HepG2 (cell line): ENCODE data around the gene GLYATL3. TPM values are rescaled to one million over a fixed set of nuclear protein-coding genes. Genes with fewer than 3 reads are reported as not detected.

ENCODE experiments used
- ATAC-seq: fragments of 200-7000 bp; cut with Tn5 transposase; 3 replicates; pipeline ENCODE4 v1.9.1; 2020; ENCODE audit warnings: mild to moderate bottlenecking, moderate library complexity
- BruUV-seq: library from RNA; stranded (reverse); fragments of 400-500 nt; replicated peaks from 2 replicates; lab custom pipeline; 2021; lab: Mats Ljungman, UMichigan
- CTCF ChIA-PET: fragments of 300-600 bp; formaldehyde crosslinking; extraction: SDS; loops from one replicate; lab custom pipeline; 2021; ENCODE audit warnings: low total read pairs, inconsistent platforms, low intra/inter-chr PET ratio; lab: Yijun Ruan, JAX
- POLR2A ChIA-PET: fragments of 350-600 bp; sonication (Branson Sonifier 250); formaldehyde crosslinking; loops from one replicate; lab custom pipeline; 2020; ENCODE audit warnings: antibody characterized with exemption, inconsistent platforms; lab: Yijun Ruan, JAX
- DNase-seq: peaks from one replicate; pipeline ENCODE4 v3.0.0-alpha.2; 2015; ENCODE audit warnings: low spot score
- FAIRE-seq: peaks from 3 replicates; lab custom pipeline; 2011; peaks lifted over from hg19 to GRCh38; lab: Jason Lieb, UNC
- H2AFZ ChIP-seq: one replicate; pipeline ENCODE4 v1.6.1; 2011; ENCODE audit warnings: low read length, inconsistent platforms
- H3K27ac ChIP-seq: fragments of 300-600 bp; 3 replicates; pipeline ENCODE4 v1.8.0; 2011; ENCODE audit warnings: mixed run types, mild to moderate bottlenecking, mixed read lengths, low read length, inconsistent platforms; ENCODE audit not compliant: insufficient read depth; ENCODE audit errors: extremely low read length
- H3K27me3 ChIP-seq, 2 experiments: fragments of 200-600 bp in 1 of 2; 2 replicates in 1 of 2; 3 replicates in 1 of 2; pipeline versions ENCODE4 v1.6.0 to v1.8.0; 2011; ENCODE audit warnings: low read length in 2 of 2, mild to moderate bottlenecking in 2 of 2, moderate library complexity in 2 of 2, inconsistent platforms in 1 of 2; ENCODE audit not compliant: insufficient read depth in 2 of 2, control insufficient read depth in 1 of 2
- H3K36me3 ChIP-seq, 2 experiments: fragments of 200-600 bp in 1 of 2; replicated peaks in 1 of 2; 2 replicates in 1 of 2; 3 replicates in 1 of 2; pipeline versions ENCODE4 v1.5.1 to v1.8.0; 2011; ENCODE audit warnings: low read length in 2 of 2, inconsistent platforms in 1 of 2; ENCODE audit not compliant: insufficient read depth in 2 of 2, control insufficient read depth in 1 of 2
- H3K4me1 ChIP-seq: 2 replicates; pipeline ENCODE4 v1.5.1; 2012; ENCODE audit warnings: low read length, inconsistent platforms; ENCODE audit not compliant: insufficient read depth
- H3K4me2 ChIP-seq: 2 replicates; pipeline ENCODE4 v1.6.0; 2011; ENCODE audit warnings: low read depth, low read length, inconsistent platforms
- H3K4me3 ChIP-seq, 3 experiments: fragments of 200-600 bp in 1 of 3; sonication (generic), shearing (Covaris generic) in 1 of 3; replicated peaks in 1 of 3; 2 replicates each; pipeline ENCODE4 v1.5.1; 2011 to 2016; ENCODE audit warnings: low read length in 3 of 3, inconsistent platforms in 2 of 3, low read depth in 2 of 3, mild to moderate bottlenecking in 2 of 3, control low read depth in 1 of 3, mixed read lengths in 1 of 3; ENCODE audit not compliant: insufficient read depth in 1 of 3
- H3K79me2 ChIP-seq: one replicate; pipeline ENCODE4 v1.6.1; 2011; ENCODE audit warnings: low read length, inconsistent platforms; ENCODE audit not compliant: insufficient read depth
- H3K9ac ChIP-seq: 2 replicates; pipeline ENCODE4 v1.6.0; 2011; ENCODE audit warnings: mild to moderate bottlenecking, low read depth, low read length, inconsistent platforms; ENCODE audit not compliant: insufficient read depth
- H3K9me3 ChIP-seq: 2 replicates; pipeline ENCODE4 v1.5.1; 2012; ENCODE audit warnings: mild to moderate bottlenecking, low read length
- H4K20me1 ChIP-seq: 2 replicates; pipeline ENCODE4 v1.6.0; 2011; ENCODE audit warnings: inconsistent platforms, mild to moderate bottlenecking, low read length, moderate library complexity; ENCODE audit not compliant: insufficient read depth
- FOSL1 ChIP-seq: sonication (generic); formaldehyde crosslinking; IDR thresholded peaks from 2 replicates; pipeline ENCODE4 v1.9.0; 2021; ENCODE audit warnings: missing genetic modification reagents, borderline replicate concordance
- MATR3 ChIP-seq: sonication (generic); formaldehyde crosslinking; IDR thresholded peaks from 2 replicates; pipeline ENCODE4 v1.4.0; 2020; ENCODE audit warnings: missing genetic modification reagents
- MYC ChIP-seq: sonication (generic); formaldehyde crosslinking; IDR thresholded peaks from 2 replicates; pipeline ENCODE4 v1.9.0; 2021; ENCODE audit warnings: missing genetic modification reagents, borderline replicate concordance
- NFKBIZ ChIP-seq: IDR thresholded peaks from 2 replicates; pipeline ENCODE4 v1.6.1; 2018; ENCODE audit warnings: missing genetic modification reagents, missing compliant biosample characterization
- RBM39 ChIP-seq: fragments of 200-400 bp; formaldehyde crosslinking; IDR thresholded peaks from one replicate; pipeline ENCODE4 v1.6.1; 2018; ENCODE audit warnings: antibody characterized with exemption, mild to moderate bottlenecking, low read depth, low read length; ENCODE audit not compliant: poor library complexity, severe bottlenecking
- SIX4 ChIP-seq: sonication (generic); formaldehyde crosslinking; IDR thresholded peaks from 2 replicates; pipeline ENCODE4 v1.4.0; 2020; ENCODE audit warnings: missing genetic modification reagents
- SMAD9 ChIP-seq: sonication (generic); formaldehyde crosslinking; IDR thresholded peaks from 2 replicates; pipeline ENCODE4 v1.5.1; 2020; ENCODE audit warnings: mild to moderate bottlenecking, missing genetic modification reagents
- SP1 ChIP-seq, 2 experiments: fragments of 450-650 bp in 1 of 2; sonication (generic) in 1 of 2; formaldehyde crosslinking in 1 of 2; IDR thresholded peaks; 2 replicates each; pipeline versions ENCODE4 v1.4.0 to v1.6.1; 2016 to 2020; ENCODE audit warnings: missing genetic modification reagents in 1 of 2
- ZC3H13 ChIP-seq: sonication (generic); formaldehyde crosslinking; IDR thresholded peaks from 2 replicates; pipeline ENCODE4 v1.8.1; 2023; ENCODE audit warnings: mild to moderate bottlenecking, missing genetic modification reagents, moderate library complexity
- ZMYM2 ChIP-seq: sonication (generic); formaldehyde crosslinking; IDR thresholded peaks from 2 replicates; pipeline ENCODE4 v1.8.0; 2022; ENCODE audit warnings: mild to moderate bottlenecking, missing genetic modification reagents
- ZNF367 ChIP-seq: sonication (generic); formaldehyde crosslinking; IDR thresholded peaks from 2 replicates; pipeline ENCODE4 v1.4.0; 2020; ENCODE audit warnings: missing genetic modification reagents, borderline replicate concordance
- ZNF672 ChIP-seq: sonication (generic); formaldehyde crosslinking; IDR thresholded peaks from 2 replicates; pipeline ENCODE4 v1.8.1; 2022; ENCODE audit warnings: missing genetic modification reagents
- ZNF773 ChIP-seq: sonication (generic); formaldehyde crosslinking; IDR thresholded peaks from 2 replicates; pipeline ENCODE4 v1.4.0; 2020; ENCODE audit warnings: missing genetic modification reagents, borderline replicate concordance
- WGBS: methylation state at CpG from one replicate; pipeline ENCODE4 v1.1.6; 2017; ENCODE audit warnings: low lambda C conversion rate; 5-methylcytosine and 5-hydroxymethylcytosine counted together
- in situ Hi-C: cut with HindIII; loops from 2 replicates; pipeline ENCODE4 v1.10.0; 2017; ENCODE audit warnings: low pct_unique_long_range_greater_than_20kb; ENCODE audit not compliant: extremely low pct_ligation_motif_present
- intact Hi-C: fragments of 100-400 bp; cut with micrococcal nuclease; formaldehyde crosslinking; loops from one replicate; pipeline ENCODE4 v1.10.0; 2022; ENCODE audit not compliant: unreplicated experiment
- polyA plus RNA-seq, 8 experiments: library from polyadenylated mRNA; depleted of rRNA in 3 of 8; stranded (reverse) in 7 of 8; unstranded in 1 of 8; fragments of >200 nt; fragmentation: Illumina TruSeq in 4 of 8; extraction: Trizol in 4 of 8; gene quantifications; 2 replicates each; pipeline versions ENCODE4 v1.2.1 to v1.2.3, GENCODE V29; 2011 to 2016; ENCODE audit warnings: low read depth in 4 of 8, missing spikeins in 1 of 8, mixed read lengths in 1 of 8; ENCODE audit not compliant: insufficient read depth in 1 of 8
- total RNA-seq, 5 experiments: library from RNA; depleted of rRNA; stranded (reverse); fragments of >200 nt; fragmentation: Illumina TruSeq; extraction: Trizol; gene quantifications; 2 replicates each; pipeline ENCODE4 v1.2.3, GENCODE V29; 2016; ENCODE audit warnings: low read depth in 1 of 5
- TF ChIP-seq, protein P1 (sequence below): IDR thresholded peaks from 2 replicates; pipeline ENCODE4 v1.6.1; 2016; ENCODE audit warnings: low read depth, control low read depth
- TF ChIP-seq, protein P2 (sequence below): sonication (generic); formaldehyde crosslinking; IDR thresholded peaks from 2 replicates; pipeline ENCODE4 v1.5.1; 2020; ENCODE audit warnings: missing genetic modification reagents, mild to moderate bottlenecking, borderline replicate concordance
- TF ChIP-seq, protein P3 (sequence below): sonication (generic); formaldehyde crosslinking; conservative IDR thresholded peaks from 2 replicates; pipeline ENCODE4 v1.8.0; 2022; ENCODE audit warnings: mild to moderate bottlenecking, moderate library complexity, missing genetic modification reagents

The GLYATL3 gene
- total and polyA plus RNA-seq, 2 of the 13 experiments (the other 11 are each of a cell fraction or from before 2014, with no cell fraction given) = 0.05 TPM; not detected in 1

DNA sequence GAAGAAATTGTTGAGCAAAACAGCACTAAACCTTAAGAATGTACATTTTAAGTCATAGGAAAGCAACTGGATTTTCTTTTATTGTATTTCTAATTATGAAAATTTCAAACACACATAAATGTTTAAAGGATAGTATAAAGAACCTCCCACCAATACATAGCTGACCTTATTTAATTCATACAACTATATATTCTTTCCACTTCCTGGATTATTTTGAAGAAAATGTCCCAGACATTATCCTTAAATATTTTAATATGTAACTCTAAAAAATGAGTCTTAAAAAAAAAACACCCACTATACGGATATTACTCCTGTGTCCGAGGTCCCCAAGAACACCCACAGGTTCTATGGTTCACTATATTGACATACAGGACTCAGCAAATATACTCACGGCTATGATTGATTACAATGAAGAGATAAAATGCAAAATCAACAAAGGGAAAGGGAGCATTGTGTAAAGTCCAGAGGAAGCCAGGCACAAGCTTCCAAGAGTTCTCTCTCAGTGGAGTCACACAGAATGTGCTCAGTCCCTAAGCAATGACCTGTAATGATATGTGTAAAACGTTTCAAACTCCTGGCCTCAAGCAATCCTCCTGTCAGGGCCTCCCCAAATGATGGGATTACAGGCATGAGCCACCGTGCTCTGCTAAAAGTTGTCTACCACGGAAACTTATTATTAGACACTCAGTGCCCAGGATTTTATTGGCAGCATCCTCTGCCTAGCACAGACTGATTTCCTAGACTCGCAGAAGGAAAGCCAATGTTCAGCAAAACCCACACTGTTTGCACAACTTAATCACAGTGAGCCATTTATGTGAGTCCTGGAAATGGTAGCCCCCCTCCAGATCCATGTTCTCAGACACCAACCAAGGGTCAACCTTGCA is 23.2 kb downstream of the GLYATL3 start:
- ChIA-PET CTCF (interaction anchor here (1.7 kb wide), 1 partner anchor 9 kb away, joined by 9 read pairs; no protein-coding TSS in a partner anchor), POLR2A (interaction anchor here (1.2 kb wide), 1 partner anchor 15 kb away, joined by 3 read pairs; no protein-coding TSS in a partner anchor)
- intact Hi-C loops = loop anchor here (1.0 to 5.0 kb wide), 4 partner anchors 16 to 239 kb away; partner anchors contain the start of genes CENPQ and MMUT
- WGBS = 1% methylated on average over 7 of the region's 7 CpGs
- H3K4me2 ChIP-seq = peak overlapping the region; percentile 69
- no peaks in the 10 kb centered on the region for H3K27me3 ChIP-seq
- H3K9ac ChIP-seq = peak overlapping the region; percentile 36
- H3K9me3 ChIP-seq = no peaks in the 10 kb centered on the region
- BruUV-seq = no TSS peak
- peak overlapping the region; percentile 84 for H3K27ac ChIP-seq
- H4K20me1 ChIP-seq = no peaks in the 10 kb centered on the region
- ATAC-seq (peak; percentile 97), DNase-seq (peak; percentile 99), FAIRE-seq (peak; percentile 99)
- peaks cover 77% of the 10 kb centered on the region for H3K4me1 ChIP-seq
- in situ Hi-C loops = no loop called here
- no peak overlapping the region for H2AFZ ChIP-seq
- H3K36me3 ChIP-seq = no peaks in the 10 kb centered on the region
- H3K4me3 ChIP-seq = peak overlapping the region in 2 of 3 experiments; percentile 0 to 50; a peak in 2 of 6 replicates
- H3K79me2 ChIP-seq = no peaks in the 10 kb centered on the region
- TF ChIP-seq NFKBIZ (peak; percentile 94), ZC3H13 (no peak), MATR3 (CRISPR knock-in tag) (no peak), MYC (CRISPR knock-in tag) (no peak), ZNF773 (CRISPR knock-in tag) (no peak), FOSL1 (CRISPR knock-in tag) (no peak; the same call in 1 of the 2 replicates), SMAD9 (no peak), SIX4 (CRISPR knock-in tag) (peak; percentile 87), SP1 (IDR thresholded peaks at IDR 0.05) (no peak), SP1 (CRISPR knock-in tag; IDR thresholded peaks at IDR 0.05) (no peak), RBM39 (no peak), ZMYM2 (CRISPR knock-in tag) (peak; percentile 95; the same call in 1 of the 2 replicates), ZNF367 (CRISPR knock-in tag) (0 out of 2 replicates have a peak, but pooled peaks have one; percentile 34), ZNF672 (no peak)
- TF ChIP-seq, protein P1, sequence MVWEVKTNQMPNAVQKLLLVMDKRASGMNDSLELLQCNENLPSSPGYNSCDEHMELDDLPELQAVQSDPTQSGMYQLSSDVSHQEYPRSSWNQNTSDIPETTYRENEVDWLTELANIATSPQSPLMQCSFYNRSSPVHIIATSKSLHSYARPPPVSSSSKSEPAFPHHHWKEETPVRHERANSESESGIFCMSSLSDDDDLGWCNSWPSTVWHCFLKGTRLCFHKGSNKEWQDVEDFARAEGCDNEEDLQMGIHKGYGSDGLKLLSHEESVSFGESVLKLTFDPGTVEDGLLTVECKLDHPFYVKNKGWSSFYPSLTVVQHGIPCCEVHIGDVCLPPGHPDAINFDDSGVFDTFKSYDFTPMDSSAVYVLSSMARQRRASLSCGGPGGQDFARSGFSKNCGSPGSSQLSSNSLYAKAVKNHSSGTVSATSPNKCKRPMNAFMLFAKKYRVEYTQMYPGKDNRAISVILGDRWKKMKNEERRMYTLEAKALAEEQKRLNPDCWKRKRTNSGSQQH (CRISPR knock-in tag) = no peak
- TF ChIP-seq, protein P2, sequence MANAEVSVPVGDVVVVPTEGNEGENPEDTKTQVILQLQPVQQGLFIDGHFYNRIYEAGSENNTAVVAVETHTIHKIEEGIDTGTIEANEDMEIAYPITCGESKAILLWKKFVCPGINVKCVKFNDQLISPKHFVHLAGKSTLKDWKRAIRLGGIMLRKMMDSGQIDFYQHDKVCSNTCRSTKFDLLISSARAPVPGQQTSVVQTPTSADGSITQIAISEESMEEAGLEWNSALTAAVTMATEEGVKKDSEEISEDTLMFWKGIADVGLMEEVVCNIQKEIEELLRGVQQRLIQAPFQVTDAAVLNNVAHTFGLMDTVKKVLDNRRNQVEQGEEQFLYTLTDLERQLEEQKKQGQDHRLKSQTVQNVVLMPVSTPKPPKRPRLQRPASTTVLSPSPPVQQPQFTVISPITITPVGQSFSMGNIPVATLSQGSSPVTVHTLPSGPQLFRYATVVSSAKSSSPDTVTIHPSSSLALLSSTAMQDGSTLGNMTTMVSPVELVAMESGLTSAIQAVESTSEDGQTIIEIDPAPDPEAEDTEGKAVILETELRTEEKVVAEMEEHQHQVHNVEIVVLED (CRISPR knock-in tag) = peak; percentile 63; the same call in 1 of the 2 replicates
- TF ChIP-seq, protein P3, sequence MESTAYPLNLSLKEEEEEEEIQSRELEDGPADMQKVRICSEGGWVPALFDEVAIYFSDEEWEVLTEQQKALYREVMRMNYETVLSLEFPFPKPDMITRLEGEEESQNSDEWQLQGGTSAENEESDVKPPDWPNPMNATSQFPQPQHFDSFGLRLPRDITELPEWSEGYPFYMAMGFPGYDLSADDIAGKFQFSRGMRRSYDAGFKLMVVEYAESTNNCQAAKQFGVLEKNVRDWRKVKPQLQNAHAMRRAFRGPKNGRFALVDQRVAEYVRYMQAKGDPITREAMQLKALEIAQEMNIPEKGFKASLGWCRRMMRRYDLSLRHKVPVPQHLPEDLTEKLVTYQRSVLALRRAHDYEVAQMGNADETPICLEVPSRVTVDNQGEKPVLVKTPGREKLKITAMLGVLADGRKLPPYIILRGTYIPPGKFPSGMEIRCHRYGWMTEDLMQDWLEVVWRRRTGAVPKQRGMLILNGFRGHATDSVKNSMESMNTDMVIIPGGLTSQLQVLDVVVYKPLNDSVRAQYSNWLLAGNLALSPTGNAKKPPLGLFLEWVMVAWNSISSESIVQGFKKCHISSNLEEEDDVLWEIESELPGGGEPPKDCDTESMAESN (CRISPR knock-in tag) = 0 out of 2 replicates have a peak, but pooled peaks have one; percentile 20
